GM20431 (cell line): Measurements from ENCODE around the gene NR6A1.

ENCODE experiments used
- in situ Hi-C: fragments of 300-500 bp; cut with MseI, MboI; formaldehyde crosslinking; loops from one replicate; pipeline ENCODE4 v1.15.0; 2020; ENCODE audit warnings: low sequenced_read_pairs; ENCODE audit not compliant: unreplicated experiment

The NR6A1 gene

GRCh38 chr9:124596172-124596839, 174.8 kb downstream of the NR6A1 start:
- in situ Hi-C loops = no loop called here

- in situ Hi-C loops = no loop called here
These were observed 175.4 kb downstream of the NR6A1 start for GRCh38 chr9:124595743-124596142.

- in situ Hi-C loops = no loop called here
These were observed 176.4 kb downstream of the NR6A1 start for GRCh38 chr9:124594673-124595072.

GRCh38 chr9:124594225-124594624, 176.9 kb downstream of the NR6A1 start:
- in situ Hi-C loops = no loop called here

- in situ Hi-C loops = no loop called here
These were observed 177.5 kb downstream of the NR6A1 start for GRCh38 chr9:124593651-124594058.

GRCh38 chr9:124593200-124593599, 177.9 kb downstream of the NR6A1 start:
- in situ Hi-C loops = no loop called here

GRCh38 chr9:124590889-124591641, 180.0 kb downstream of the NR6A1 start:
- in situ Hi-C loops = no loop called here

- in situ Hi-C loops = no loop called here
These were observed 186.5 kb downstream of the NR6A1 start for GRCh38 chr9:124584631-124585030.

GRCh38 chr9:124583134-124583533, 188.0 kb downstream of the NR6A1 start:
- in situ Hi-C loops = no loop called here

- in situ Hi-C loops = no loop called here
These were observed 190.9 kb downstream of the NR6A1 start for GRCh38 chr9:124580186-124580585.

- in situ Hi-C loops = no loop called here
These were observed 194.4 kb downstream of the NR6A1 start for GRCh38 chr9:124576751-124577150.

GRCh38 chr9:124574534-124575375, 196.4 kb downstream of the NR6A1 start:
- in situ Hi-C loops = no loop called here

GRCh38 chr9:124570942-124571666, 200.0 kb downstream of the NR6A1 start:
- in situ Hi-C loops = no loop called here

- in situ Hi-C loops = no loop called here
These were observed 201.2 kb downstream of the NR6A1 start for GRCh38 chr9:124569942-124570341.

GRCh38 chr9:124567362-124567761, 203.7 kb downstream of the NR6A1 start:
- in situ Hi-C loops = no loop called here

GRCh38 chr9:124562328-124562727, 208.8 kb downstream of the NR6A1 start:
- in situ Hi-C loops = no loop called here

- in situ Hi-C loops = no loop called here
These were observed 211.2 kb downstream of the NR6A1 start for GRCh38 chr9:124559871-124560270.

- in situ Hi-C loops = no loop called here
These were observed 212.2 kb downstream of the NR6A1 start for GRCh38 chr9:124558777-124559470.

- in situ Hi-C loops = no loop called here
These were observed 213.2 kb downstream of the NR6A1 start for GRCh38 chr9:124557895-124558294.

- in situ Hi-C loops = no loop called here
These were observed 216.1 kb downstream of the NR6A1 start for GRCh38 chr9:124555043-124555442.
